Suprapubic skin (tissue), 4 donors: ENCODE data around the gene PARL. TPM values are rescaled to one million over a fixed set of nuclear protein-coding genes. Genes with fewer than 3 reads are reported as not detected.

Source experiments
- DNase-seq, 2 donors: peaks; one replicate each; pipeline ENCODE4 v3.0.0-alpha.2; 2019; ENCODE audit warnings: low spot score in 2 of 2
- H3K27ac ChIP-seq: fragments of 200-600 bp; sonication (generic); one replicate; pipeline ENCODE4 v1.5.1; 2019
- H3K27me3 ChIP-seq: fragments of 200-600 bp; sonication (generic); one replicate; pipeline ENCODE4 v1.5.1; 2019
- H3K36me3 ChIP-seq: fragments of 200-600 bp; sonication (generic); one replicate; pipeline ENCODE4 v1.5.1; 2019
- H3K4me1 ChIP-seq: fragments of 200-600 bp; sonication (generic); one replicate; pipeline ENCODE4 v1.5.1; 2019
- H3K4me3 ChIP-seq: fragments of 200-600 bp; sonication (generic); one replicate; pipeline ENCODE4 v1.5.1; 2019; ENCODE audit warnings: mild to moderate bottlenecking
- H3K9me3 ChIP-seq: fragments of 200-600 bp; sonication (generic); one replicate; pipeline ENCODE4 v1.5.1; 2019
- EP300 ChIP-seq: sonication (generic); formaldehyde crosslinking; IDR thresholded peaks from one replicate; pipeline ENCODE4 v1.6.1; 2017; ENCODE audit warnings: antibody characterized with exemption
- POLR2A ChIP-seq, 2 donors: fragments of 450-650 bp; IDR thresholded peaks; one replicate each; pipeline ENCODE4 v1.6.1; 2017; ENCODE audit warnings: antibody characterized with exemption in 2 of 2, mild to moderate bottlenecking in 2 of 2, moderate library complexity in 2 of 2
- POLR2AphosphoS5 ChIP-seq, 3 donors: sonication (generic); formaldehyde crosslinking; IDR thresholded peaks; one replicate each; pipeline ENCODE4 v1.6.1; 2017; ENCODE audit warnings: antibody characterized with exemption in 3 of 3
- WGBS: methylation state at CpG from one replicate; pipeline ENCODE4 v1.1.5; 2018; 5-methylcytosine and 5-hydroxymethylcytosine counted together
- total RNA-seq, 4 donors: library from RNA; depleted of rRNA; stranded (reverse); fragments of >200 nt; gene quantifications; one replicate each; pipeline ENCODE4 v1.1.0, GENCODE V29; 2016
- TF ChIP-seq, protein P1 (sequence below), 2 donors: fragments of 200-600 bp in 1 of 2; fragments of 450-650 bp in 1 of 2; sonication (generic) in 1 of 2; IDR thresholded peaks; one replicate each; pipeline ENCODE4 v1.5.1; 2016 to 2019; ENCODE audit warnings: antibody characterized with exemption in 2 of 2, mild to moderate bottlenecking in 1 of 2, moderate library complexity in 1 of 2

The PARL gene
- total RNA-seq, 4 donors from 2014 or later: 26.5 to 41.3 (median 32.9) TPM

DNA sequence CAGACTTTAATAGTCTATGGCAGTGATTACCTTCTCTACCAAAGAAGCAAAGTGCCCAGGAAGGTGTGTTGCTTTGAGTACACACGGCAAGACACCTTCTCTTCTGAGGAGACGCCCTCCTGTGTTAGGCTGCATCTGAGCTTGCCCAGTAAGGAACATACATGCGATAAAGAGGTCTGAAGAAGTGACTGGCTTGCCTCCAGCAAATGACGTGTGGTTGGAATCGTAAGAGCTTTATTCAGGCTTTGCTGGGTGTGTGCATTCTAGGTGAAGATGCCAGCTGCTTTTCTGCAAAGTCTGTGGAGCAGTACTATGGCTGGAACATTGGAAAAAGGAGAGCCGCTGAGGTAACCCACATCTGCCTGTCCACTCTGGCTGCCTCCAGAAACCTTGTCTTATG lies 81.7 kb downstream of the PARL start:
- Histone ChIP-seq H3K36me3 (peaks cover 98% of the 10 kb centered on the region), H3K4me1 (no peaks in the 10 kb centered on the region), H3K27me3 (no peaks in the 10 kb centered on the region), H3K9me3 (no peaks in the 10 kb centered on the region), H3K4me3 (no peak overlapping the region), H3K27ac (no peak overlapping the region)
- DNase-seq: peak in 1 of 2 donors; percentile 35
- 59% methylated on average over 6 of the region's 6 CpGs for WGBS
- TF ChIP-seq POLR2A (IDR thresholded peaks at IDR 0.05): no peak
- TF ChIP-seq, protein P1, sequence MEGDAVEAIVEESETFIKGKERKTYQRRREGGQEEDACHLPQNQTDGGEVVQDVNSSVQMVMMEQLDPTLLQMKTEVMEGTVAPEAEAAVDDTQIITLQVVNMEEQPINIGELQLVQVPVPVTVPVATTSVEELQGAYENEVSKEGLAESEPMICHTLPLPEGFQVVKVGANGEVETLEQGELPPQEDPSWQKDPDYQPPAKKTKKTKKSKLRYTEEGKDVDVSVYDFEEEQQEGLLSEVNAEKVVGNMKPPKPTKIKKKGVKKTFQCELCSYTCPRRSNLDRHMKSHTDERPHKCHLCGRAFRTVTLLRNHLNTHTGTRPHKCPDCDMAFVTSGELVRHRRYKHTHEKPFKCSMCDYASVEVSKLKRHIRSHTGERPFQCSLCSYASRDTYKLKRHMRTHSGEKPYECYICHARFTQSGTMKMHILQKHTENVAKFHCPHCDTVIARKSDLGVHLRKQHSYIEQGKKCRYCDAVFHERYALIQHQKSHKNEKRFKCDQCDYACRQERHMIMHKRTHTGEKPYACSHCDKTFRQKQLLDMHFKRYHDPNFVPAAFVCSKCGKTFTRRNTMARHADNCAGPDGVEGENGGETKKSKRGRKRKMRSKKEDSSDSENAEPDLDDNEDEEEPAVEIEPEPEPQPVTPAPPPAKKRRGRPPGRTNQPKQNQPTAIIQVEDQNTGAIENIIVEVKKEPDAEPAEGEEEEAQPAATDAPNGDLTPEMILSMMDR (IDR thresholded peaks at IDR 0.05): no peak

DNA sequence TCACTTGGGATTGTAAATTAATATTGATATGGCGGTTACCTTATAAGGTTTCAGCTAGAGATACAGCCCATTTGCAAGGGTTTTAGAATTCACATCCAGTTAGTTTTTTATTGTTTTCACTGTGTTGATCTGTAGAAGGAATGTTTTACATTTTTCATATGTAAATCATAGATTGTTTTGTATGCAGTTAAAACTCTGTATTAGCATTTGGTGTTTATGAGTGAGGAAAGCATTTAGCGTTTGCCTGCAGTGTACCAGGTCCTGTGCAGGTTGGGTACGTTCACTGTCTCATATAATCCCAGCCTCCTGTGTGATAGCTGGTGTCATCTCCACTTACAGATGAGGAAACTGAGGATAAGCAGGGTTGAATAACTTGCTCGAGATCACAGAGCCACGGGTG lies 83.1 kb downstream of the PARL start:
- DNase-seq: no peak
- Histone ChIP-seq H3K9me3 (no peaks in the 10 kb centered on the region), H3K27me3 (no peaks in the 10 kb centered on the region), H3K4me1 (no peaks in the 10 kb centered on the region), H3K27ac (no peak overlapping the region), H3K36me3 (peaks cover 92% of the 10 kb centered on the region), H3K4me3 (no peak overlapping the region)
- WGBS: 93% methylated on average over 5 of the region's 5 CpGs
- TF ChIP-seq POLR2A (IDR thresholded peaks at IDR 0.05): no peak

DNA sequence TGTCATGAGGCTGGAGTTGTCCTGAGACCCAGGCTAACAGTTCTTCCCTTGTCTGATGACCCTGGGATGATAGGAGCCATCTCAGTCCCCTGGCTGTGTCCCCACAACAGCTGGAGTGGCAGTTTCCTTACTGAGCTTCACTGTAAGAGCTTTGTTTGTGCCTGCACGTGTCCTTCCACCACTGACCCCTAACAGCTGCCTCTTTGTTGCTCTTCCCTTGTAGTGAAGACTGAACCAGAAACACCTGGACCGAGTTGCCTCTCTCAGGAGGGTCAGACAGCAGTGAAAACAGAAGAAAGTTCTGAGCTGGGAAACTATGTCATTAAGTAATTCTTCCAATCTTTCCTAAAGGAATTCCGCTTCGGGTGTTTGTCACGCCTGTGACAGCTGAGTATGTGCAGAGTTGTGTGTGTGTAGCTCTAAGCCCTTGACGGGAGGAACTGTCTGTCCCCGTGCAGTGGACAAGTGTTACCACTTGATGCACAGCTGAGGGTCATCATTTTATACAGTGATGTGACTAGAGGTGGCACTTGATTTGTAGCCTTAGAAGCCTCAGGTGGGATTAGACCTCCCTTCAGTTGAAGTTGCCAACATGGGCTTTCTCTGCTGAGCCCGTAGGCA lies 84.3 kb downstream of the PARL start:
- DNase-seq: peak in 1 of 2 donors; percentile 31
- TF ChIP-seq, protein P1 (IDR thresholded peaks at IDR 0.05): no peak
- TF ChIP-seq POLR2AphosphoS5 (IDR thresholded peaks at IDR 0.05): no peak
- TF ChIP-seq POLR2A (IDR thresholded peaks at IDR 0.05): no peak
- no peak for TF ChIP-seq EP300
- Histone ChIP-seq H3K9me3 (no peaks in the 10 kb centered on the region), H3K36me3 (peaks cover 81% of the 10 kb centered on the region), H3K4me3 (no peak overlapping the region), H3K27me3 (no peaks in the 10 kb centered on the region), H3K27ac (no peak overlapping the region), H3K4me1 (no peaks in the 10 kb centered on the region)
- WGBS: 91% methylated on average over 8 of the region's 8 CpGs

DNA sequence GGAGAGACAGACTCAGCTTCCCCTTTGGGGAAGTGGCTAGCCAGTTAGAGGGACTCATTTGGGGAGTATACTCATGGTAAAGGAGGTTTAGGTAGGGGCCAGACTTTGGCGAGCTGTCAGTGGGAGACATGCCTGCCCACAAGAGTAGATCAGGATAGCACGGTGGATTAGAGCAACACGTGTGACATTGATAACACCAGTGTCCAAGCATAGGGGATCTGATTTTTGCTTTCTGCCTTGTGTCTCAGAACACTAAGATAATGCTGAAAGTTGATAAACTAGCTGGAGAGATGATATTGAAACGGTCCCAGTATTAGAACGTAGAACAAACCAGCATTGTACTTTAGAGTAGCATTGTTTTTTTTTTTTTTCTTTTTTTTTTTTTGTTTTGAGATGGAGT lies 85.2 kb downstream of the PARL start:
- 90% methylated on average over 5 of the region's 5 CpGs for WGBS
- H3K9me3 ChIP-seq: no peaks in the 10 kb centered on the region
- no peaks in the 10 kb centered on the region for H3K4me1 ChIP-seq
- peaks cover 74% of the 10 kb centered on the region for H3K36me3 ChIP-seq
- H3K27me3 ChIP-seq: no peaks in the 10 kb centered on the region
- DNase-seq: peak in 1 of 2 donors; percentile 28
- H3K4me3 ChIP-seq: no peak overlapping the region
- TF ChIP-seq POLR2A (IDR thresholded peaks at IDR 0.05) (no peak), EP300 (no peak), POLR2AphosphoS5 (IDR thresholded peaks at IDR 0.05) (no peak)
- TF ChIP-seq, protein P1 (IDR thresholded peaks at IDR 0.05): no peak
- H3K27ac ChIP-seq: no peak overlapping the region

DNA sequence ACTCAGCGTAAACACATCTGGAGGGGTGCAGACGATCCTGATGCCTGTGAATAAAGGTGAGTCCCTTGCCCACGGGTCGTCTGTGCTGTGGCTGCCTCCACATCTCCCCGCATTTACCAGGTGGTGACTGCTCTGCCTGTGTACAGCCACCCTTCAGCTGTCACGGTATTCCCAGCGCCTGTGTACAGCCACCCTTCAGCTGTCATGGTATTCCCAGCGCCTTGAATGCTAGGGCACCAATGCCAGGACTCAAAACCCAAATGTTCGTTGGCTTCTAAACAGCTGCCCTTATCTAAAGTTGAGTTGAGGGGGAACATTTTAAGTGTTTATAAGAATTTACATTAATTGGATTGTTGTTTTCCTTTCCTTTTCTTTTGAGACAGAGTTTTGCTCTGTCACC lies 86.7 kb downstream of the PARL start:
- TF ChIP-seq POLR2AphosphoS5 (IDR thresholded peaks at IDR 0.05) (no peak), EP300 (no peak), POLR2A (IDR thresholded peaks at IDR 0.05) (no peak)
- TF ChIP-seq, protein P1 (IDR thresholded peaks at IDR 0.05): no peak
- Histone ChIP-seq H3K4me3 (no peak overlapping the region), H3K27ac (no peak overlapping the region), H3K36me3 (peaks cover 71% of the 10 kb centered on the region), H3K4me1 (no peaks in the 10 kb centered on the region), H3K9me3 (no peaks in the 10 kb centered on the region), H3K27me3 (no peaks in the 10 kb centered on the region)
- no peak for DNase-seq
- WGBS: 97% methylated on average over 7 of the region's 9 CpGs

DNA sequence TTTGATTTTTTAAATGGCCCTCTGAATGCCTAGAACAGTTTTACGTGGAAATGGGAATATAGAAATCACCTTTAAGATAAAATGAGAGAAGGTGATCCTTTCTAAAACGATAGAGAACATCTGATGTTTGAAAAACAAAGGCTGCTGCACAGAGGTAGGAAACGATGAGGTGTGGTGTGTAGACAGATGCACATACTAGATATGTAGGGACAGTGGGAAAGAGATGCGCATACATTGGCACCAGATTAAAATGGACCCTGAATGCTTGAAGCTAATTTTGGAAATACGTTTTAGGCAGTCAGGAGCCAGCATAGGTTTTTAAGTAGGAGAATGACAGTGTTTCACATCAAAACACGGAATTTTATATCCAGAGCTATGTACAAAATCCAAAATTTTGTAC lies 88.3 kb downstream of the PARL start:
- Histone ChIP-seq H3K27ac (no peak overlapping the region), H3K36me3 (peaks cover 71% of the 10 kb centered on the region), H3K4me1 (no peaks in the 10 kb centered on the region), H3K9me3 (no peaks in the 10 kb centered on the region), H3K27me3 (no peaks in the 10 kb centered on the region), H3K4me3 (no peak overlapping the region)
- TF ChIP-seq POLR2AphosphoS5 (IDR thresholded peaks at IDR 0.05) (no peak), POLR2A (IDR thresholded peaks at IDR 0.05) (no peak), EP300 (no peak)
- TF ChIP-seq, protein P1 (IDR thresholded peaks at IDR 0.05): no peak
- 95% methylated on average over 6 of the region's 6 CpGs for WGBS
- no peak for DNase-seq
